ENCODE data around the gene SFXN5. TPM values are rescaled to one million over a fixed set of nuclear protein-coding genes. Genes with fewer than 3 reads are reported as not detected.
A peak's percentile ranks its signal among the peaks of the same experiment; 100 is the strongest.

The SFXN5 gene
- total RNA-seq, 1 experiment from 2014 or later = 25.9 TPM

DNA sequence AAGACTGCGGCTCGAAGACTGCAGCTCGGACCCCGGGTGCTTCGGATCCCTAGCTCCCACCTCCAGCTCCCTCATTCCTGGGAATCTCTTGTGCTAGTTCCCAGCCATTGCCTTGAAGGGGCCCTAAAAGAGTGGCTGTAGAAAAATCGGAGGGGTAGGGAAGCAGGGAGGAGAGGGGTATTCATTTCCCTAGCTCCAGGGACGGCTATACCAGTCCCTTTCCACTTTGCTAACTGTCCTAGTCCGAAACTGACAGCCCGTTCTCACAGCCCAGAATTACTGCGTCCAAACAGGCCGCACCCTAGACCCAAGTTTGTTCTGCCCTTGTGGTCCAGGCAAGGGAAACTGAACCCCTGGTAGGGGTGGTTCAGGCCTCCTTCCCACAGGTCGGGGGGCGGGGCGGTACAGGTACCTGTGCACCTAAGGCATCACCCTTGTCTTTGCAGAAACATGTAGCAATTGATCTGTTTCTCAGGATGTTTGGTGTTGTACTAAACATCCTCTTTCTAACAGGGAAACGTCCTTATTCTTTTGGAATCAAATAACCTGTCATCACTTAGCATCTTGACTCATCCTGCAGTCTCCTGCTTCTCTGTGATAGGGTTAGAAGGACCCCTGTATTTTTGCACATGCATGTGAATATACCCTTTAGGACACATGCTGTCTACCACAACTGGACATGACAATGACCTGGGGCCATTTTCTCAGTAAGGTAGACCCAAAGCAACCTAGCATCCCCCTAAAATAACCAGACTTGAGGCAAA is 150.2 kb downstream of the SFXN5 start:
- TF ChIP-seq NFATC4 (CRISPR knock-in tag; IDR thresholded peaks at IDR 0.05) = no peak
- no peak for TF ChIP-seq JUN (CRISPR knock-in tag; IDR thresholded peaks at IDR 0.05)
- ChIA-PET POLR2A (interaction anchor here (1.0 kb wide), 1 partner anchor 30 kb away, joined by 4 read pairs; no protein-coding TSS in a partner anchor), CTCF (interaction anchor here (0.8 to 8.3 kb wide), 8 partner anchors 14 to 256 kb away, joined by 3 to 113 read pairs (median 7); partner anchors contain the start of gene SPR)
- H3K27ac Mint-ChIP-seq = no peak overlapping the region
- H3K4me1 Mint-ChIP-seq = peaks cover 38% of the 10 kb centered on the region
- no peaks in the 10 kb centered on the region for H3K9me3 Mint-ChIP-seq
- no peak for DNase-seq (ENCODE audit: low spot score)
- ATAC-seq = no peak
- peaks cover 10% of the 10 kb centered on the region for H3K27me3 Mint-ChIP-seq (ENCODE audit: low read depth)
- peak overlapping the region; percentile 78 for H3K4me3 Mint-ChIP-seq
- peaks cover 6% of the 10 kb centered on the region for H3K36me3 Mint-ChIP-seq

DNA sequence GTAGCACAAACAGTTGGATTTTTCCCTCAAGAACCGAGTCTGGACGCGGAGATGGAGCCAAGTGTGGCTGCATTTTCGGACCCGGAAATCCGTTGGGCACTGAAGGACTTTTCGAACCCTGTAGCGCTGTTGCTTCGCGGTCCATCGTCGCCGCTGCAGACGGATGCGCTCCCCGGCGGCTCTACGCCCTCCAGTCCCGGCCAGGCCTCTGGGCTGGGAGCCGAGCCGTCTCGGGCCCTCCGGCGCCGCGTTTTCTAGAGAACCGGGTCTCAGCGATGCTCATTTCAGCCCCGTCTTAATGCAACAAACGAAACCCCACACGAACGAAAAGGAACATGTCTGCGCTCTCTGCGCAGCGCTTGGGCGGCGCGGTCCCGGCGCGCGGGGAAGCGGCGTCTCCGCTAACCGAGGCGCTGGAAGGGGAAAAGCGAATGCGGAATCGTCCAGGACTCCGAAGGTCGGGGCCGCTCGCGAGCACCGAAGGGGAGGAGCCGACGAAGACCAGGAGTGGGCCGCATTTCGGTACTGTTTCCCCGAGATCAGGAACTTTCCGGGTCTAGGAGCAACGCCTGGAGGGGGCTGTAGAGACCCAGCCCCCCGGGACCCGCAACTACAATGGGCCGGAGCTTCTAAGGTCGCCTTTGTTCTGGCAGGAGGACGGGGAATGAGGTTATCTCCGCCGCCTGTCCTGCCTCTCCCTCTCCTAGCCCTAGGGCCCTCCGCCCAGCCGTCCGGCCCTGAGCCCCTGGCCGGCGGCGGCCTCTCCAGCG is 151.0 kb downstream of the SFXN5 start:
- CTCF ChIA-PET = interaction anchor here (0.8 to 7.4 kb wide), 9 partner anchors 15 to 256 kb away, joined by 3 to 165 read pairs (median 5); partner anchors contain the start of gene SPR
- H3K36me3 Mint-ChIP-seq = peaks cover 6% of the 10 kb centered on the region
- ATAC-seq = peak; percentile 2; the same call in 1 of the 2 replicates

More for the DNA sequence above, 151.0 kb downstream of the SFXN5 start:
- peak overlapping the region; percentile 78 for H3K4me3 Mint-ChIP-seq
- H3K9me3 Mint-ChIP-seq = no peaks in the 10 kb centered on the region
- POLR2A ChIA-PET = interaction anchor here (1.0 kb wide), 1 partner anchor 24 kb away, joined by 3 read pairs; no protein-coding TSS in a partner anchor
- TF ChIP-seq ATF1 (CRISPR knock-in tag; IDR thresholded peaks at IDR 0.05) = no peak
- TF ChIP-seq NR1H2 (CRISPR knock-in tag; IDR thresholded peaks at IDR 0.05) = no peak
- no peak for TF ChIP-seq ZNF138 (CRISPR knock-in tag; conservative IDR thresholded peaks at IDR 0.05)
- TF ChIP-seq, protein P1, sequence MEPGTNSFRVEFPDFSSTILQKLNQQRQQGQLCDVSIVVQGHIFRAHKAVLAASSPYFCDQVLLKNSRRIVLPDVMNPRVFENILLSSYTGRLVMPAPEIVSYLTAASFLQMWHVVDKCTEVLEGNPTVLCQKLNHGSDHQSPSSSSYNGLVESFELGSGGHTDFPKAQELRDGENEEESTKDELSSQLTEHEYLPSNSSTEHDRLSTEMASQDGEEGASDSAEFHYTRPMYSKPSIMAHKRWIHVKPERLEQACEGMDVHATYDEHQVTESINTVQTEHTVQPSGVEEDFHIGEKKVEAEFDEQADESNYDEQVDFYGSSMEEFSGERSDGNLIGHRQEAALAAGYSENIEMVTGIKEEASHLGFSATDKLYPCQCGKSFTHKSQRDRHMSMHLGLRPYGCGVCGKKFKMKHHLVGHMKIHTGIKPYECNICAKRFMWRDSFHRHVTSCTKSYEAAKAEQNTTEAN (CRISPR knock-in tag; IDR thresholded peaks at IDR 0.05) = no peak
- no peak for TF ChIP-seq SMAD3 (CRISPR knock-in tag; IDR thresholded peaks at IDR 0.05; ENCODE audit: borderline replicate concordance)
- TF ChIP-seq, protein P2, sequence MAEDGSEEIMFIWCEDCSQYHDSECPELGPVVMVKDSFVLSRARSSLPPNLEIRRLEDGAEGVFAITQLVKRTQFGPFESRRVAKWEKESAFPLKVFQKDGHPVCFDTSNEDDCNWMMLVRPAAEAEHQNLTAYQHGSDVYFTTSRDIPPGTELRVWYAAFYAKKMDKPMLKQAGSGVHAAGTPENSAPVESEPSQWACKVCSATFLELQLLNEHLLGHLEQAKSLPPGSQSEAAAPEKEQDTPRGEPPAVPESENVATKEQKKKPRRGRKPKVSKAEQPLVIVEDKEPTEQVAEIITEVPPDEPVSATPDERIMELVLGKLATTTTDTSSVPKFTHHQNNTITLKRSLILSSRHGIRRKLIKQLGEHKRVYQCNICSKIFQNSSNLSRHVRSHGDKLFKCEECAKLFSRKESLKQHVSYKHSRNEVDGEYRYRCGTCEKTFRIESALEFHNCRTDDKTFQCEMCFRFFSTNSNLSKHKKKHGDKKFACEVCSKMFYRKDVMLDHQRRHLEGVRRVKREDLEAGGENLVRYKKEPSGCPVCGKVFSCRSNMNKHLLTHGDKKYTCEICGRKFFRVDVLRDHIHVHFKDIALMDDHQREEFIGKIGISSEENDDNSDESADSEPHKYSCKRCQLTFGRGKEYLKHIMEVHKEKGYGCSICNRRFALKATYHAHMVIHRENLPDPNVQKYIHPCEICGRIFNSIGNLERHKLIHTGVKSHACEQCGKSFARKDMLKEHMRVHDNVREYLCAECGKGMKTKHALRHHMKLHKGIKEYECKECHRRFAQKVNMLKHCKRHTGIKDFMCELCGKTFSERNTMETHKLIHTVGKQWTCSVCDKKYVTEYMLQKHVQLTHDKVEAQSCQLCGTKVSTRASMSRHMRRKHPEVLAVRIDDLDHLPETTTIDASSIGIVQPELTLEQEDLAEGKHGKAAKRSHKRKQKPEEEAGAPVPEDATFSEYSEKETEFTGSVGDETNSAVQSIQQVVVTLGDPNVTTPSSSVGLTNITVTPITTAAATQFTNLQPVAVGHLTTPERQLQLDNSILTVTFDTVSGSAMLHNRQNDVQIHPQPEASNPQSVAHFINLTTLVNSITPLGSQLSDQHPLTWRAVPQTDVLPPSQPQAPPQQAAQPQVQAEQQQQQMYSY (CRISPR knock-in tag; IDR thresholded peaks at IDR 0.05) = peak; percentile 96
- TF ChIP-seq IRF2 (CRISPR knock-in tag; IDR thresholded peaks at IDR 0.05; ENCODE audit: borderline replicate concordance, low read depth) = no peak
- TF ChIP-seq MYBL2 (CRISPR knock-in tag; IDR thresholded peaks at IDR 0.05) = no peak
- TF ChIP-seq ELF4 (CRISPR knock-in tag; IDR thresholded peaks at IDR 0.05; ENCODE audit: low read depth) = no peak
- TF ChIP-seq ZNF263 (CRISPR knock-in tag; IDR thresholded peaks at IDR 0.05; ENCODE audit: low read depth) = peak; percentile 72
- TF ChIP-seq, protein P3, sequence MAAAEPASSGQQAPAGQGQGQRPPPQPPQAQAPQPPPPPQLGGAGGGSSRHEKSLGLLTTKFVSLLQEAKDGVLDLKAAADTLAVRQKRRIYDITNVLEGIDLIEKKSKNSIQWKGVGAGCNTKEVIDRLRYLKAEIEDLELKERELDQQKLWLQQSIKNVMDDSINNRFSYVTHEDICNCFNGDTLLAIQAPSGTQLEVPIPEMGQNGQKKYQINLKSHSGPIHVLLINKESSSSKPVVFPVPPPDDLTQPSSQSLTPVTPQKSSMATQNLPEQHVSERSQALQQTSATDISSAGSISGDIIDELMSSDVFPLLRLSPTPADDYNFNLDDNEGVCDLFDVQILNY (CRISPR knock-in tag; IDR thresholded peaks at IDR 0.05) = peak; percentile 23; the same call in 1 of the 2 replicates
- TF ChIP-seq, protein P4, sequence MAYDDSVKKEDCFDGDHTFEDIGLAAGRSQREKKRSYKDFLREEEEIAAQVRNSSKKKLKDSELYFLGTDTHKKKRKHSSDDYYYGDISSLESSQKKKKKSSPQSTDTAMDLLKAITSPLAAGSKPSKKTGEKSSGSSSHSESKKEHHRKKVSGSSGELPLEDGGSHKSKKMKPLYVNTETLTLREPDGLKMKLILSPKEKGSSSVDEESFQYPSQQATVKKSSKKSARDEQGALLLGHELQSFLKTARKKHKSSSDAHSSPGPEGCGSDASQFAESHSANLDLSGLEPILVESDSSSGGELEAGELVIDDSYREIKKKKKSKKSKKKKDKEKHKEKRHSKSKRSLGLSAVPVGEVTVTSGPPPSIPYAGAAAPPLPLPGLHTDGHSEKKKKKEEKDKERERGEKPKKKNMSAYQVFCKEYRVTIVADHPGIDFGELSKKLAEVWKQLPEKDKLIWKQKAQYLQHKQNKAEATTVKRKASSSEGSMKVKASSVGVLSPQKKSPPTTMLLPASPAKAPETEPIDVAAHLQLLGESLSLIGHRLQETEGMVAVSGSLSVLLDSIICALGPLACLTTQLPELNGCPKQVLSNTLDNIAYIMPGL (CRISPR knock-in tag; IDR thresholded peaks at IDR 0.05) = no peak
- TF ChIP-seq ETV6 (CRISPR knock-in tag; IDR thresholded peaks at IDR 0.05) = 0 out of 2 replicates have a peak, but pooled peaks have one; percentile 19
- TF ChIP-seq, protein P5, sequence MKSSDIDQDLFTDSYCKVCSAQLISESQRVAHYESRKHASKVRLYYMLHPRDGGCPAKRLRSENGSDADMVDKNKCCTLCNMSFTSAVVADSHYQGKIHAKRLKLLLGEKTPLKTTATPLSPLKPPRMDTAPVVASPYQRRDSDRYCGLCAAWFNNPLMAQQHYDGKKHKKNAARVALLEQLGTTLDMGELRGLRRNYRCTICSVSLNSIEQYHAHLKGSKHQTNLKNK (CRISPR knock-in tag; IDR thresholded peaks at IDR 0.05) = no peak
- TF ChIP-seq, protein P6, sequence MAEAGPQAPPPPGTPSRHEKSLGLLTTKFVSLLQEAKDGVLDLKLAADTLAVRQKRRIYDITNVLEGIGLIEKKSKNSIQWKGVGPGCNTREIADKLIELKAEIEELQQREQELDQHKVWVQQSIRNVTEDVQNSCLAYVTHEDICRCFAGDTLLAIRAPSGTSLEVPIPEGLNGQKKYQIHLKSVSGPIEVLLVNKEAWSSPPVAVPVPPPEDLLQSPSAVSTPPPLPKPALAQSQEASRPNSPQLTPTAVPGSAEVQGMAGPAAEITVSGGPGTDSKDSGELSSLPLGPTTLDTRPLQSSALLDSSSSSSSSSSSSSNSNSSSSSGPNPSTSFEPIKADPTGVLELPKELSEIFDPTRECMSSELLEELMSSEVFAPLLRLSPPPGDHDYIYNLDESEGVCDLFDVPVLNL (CRISPR knock-in tag; IDR thresholded peaks at IDR 0.05; ENCODE audit: borderline replicate concordance, low read depth) = no peak
- TF ChIP-seq ZNF121 (CRISPR knock-in tag; IDR thresholded peaks at IDR 0.05) = no peak
- no peak overlapping the region for H3K27ac Mint-ChIP-seq
- peaks cover 17% of the 10 kb centered on the region for H3K27me3 Mint-ChIP-seq (ENCODE audit: low read depth)
- peaks cover 37% of the 10 kb centered on the region for H3K4me1 Mint-ChIP-seq
- peak; percentile 73 for DNase-seq (ENCODE audit: low spot score)
